Measurements from ENCODE around the gene PYCR2. TPM values are rescaled to one million over a fixed set of nuclear protein-coding genes. Genes with fewer than 3 reads are reported as not detected.

Gene PYCR2
- polyA plus RNA-seq, 4 donors, result 31.9 to 68.0 (median 36.7) TPM

DNA sequence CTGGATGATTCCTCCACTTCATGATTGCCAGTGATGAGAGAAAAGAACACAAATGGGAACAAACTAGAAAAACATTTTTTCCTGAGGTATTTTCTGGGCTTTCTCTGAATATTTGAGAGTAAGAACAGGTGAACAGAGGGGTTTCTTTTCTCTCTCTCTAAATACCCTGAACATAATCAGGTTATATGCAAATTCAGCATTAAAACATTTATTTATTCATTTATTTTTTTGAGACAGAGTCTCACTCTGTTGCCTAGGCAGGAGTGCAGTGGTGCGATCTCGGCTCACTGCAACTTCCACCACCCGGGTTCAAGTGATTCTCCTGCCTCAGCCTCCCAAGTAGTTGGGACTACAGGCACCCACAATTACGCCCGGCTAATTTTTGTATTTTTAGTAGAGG is 22.8 kb upstream of the PYCR2 start:
- 90 to 98% (median 92%) methylated on average over 5 of the region's 5 CpGs for WGBS, 3 donors
- Histone ChIP-seq H3K36me3 (ENCODE audit: control insufficient read depth in 3 of 3, insufficient read depth in 2 of 3, low read depth in 1 of 3, low read length in 3 of 3) (no peaks in the 10 kb centered on the region), H3K4me1 (ENCODE audit: control insufficient read depth in 3 of 3, insufficient read depth in 2 of 3, low read depth in 1 of 3, low read length in 2 of 3) (no peaks in the 10 kb centered on the region), H3K4me3 (ENCODE audit: low read depth in 1 of 3, low read length in 3 of 3) (no peak overlapping the region), H3K27me3 (ENCODE audit: control insufficient read depth in 3 of 3, insufficient read depth in 3 of 3, low read length in 3 of 3) (peaks cover 0 to 15% (median 0%) of the 10 kb centered on the region in 3 donors), H3K27ac (ENCODE audit: low read depth in 1 of 3, low read length in 2 of 3) (no peak overlapping the region), H3K9me3 (ENCODE audit: control insufficient read depth in 2 of 2, insufficient read depth in 1 of 2, low read depth in 1 of 2, low read length in 1 of 2) (no peaks in the 10 kb centered on the region)
- FAIRE-seq, result no peak
- DNase-seq, result no peak

DNA sequence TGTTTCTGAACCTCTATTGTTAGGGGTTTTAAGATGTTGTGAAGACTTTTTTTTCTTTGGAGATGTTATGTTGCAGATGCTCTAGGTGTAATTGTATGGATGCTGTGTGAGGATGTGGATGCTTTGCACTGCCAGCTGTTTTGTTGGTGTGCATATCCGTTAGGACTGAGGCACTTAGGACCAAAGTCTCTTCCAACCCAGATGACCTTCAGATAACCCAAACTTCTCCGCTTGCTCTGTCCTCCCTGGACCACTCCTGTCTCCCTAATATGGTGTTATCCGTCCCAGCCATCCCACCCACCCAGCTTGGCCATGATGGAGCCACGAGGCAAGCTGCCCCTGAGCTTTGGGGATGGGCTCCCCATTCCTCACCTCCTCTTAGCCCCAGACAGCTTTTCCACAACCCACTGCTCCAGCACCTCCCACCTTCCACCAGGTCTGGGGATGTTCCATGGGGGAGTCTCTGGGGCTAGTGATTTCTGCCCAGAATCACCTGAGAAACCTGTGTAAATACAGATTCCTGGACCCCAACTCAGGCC is 22.1 kb upstream of the PYCR2 start:
- Histone ChIP-seq H3K4me1 (ENCODE audit: control insufficient read depth in 3 of 3, insufficient read depth in 2 of 3, low read depth in 1 of 3, low read length in 2 of 3) (peaks cover 0 to 1% (median 0%) of the 10 kb centered on the region in 3 donors), H3K27ac (ENCODE audit: low read depth in 1 of 3, low read length in 2 of 3) (no peak overlapping the region), H3K36me3 (ENCODE audit: control insufficient read depth in 3 of 3, insufficient read depth in 2 of 3, low read depth in 1 of 3, low read length in 3 of 3) (no peaks in the 10 kb centered on the region), H3K9me3 (ENCODE audit: control insufficient read depth in 2 of 2, insufficient read depth in 1 of 2, low read depth in 1 of 2, low read length in 1 of 2) (no peaks in the 10 kb centered on the region), H3K4me3 (ENCODE audit: low read depth in 1 of 3, low read length in 3 of 3) (no peak overlapping the region), H3K27me3 (ENCODE audit: control insufficient read depth in 3 of 3, insufficient read depth in 3 of 3, low read length in 3 of 3) (peaks cover 0 to 15% (median 0%) of the 10 kb centered on the region in 3 donors)
- DNase-seq (no peak), FAIRE-seq (no peak)
- 52 to 72% (median 66%) methylated on average over 4 of the region's 4 CpGs for WGBS, 3 donors

DNA sequence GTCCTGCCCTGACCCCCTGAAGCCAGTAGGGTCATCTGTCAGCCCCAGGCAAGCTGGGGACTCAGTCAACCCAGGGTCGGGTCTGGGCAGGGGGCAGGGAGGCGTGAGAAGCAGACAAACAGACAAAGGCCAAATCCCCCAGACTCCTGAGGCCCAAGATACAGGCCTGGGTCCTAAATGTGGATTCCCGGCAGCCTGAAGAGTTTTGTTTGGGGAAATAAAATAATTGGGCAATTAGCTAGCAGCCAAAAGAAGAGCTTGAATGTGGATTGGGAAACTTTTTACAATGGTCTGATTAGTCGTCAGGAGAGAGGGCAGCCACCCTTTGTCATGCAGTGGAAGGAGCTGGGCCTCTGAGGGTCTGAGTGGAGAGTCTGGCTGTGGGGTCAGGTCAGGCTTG is 21.5 kb upstream of the PYCR2 start:
- peaks cover 0 to 3% (median 0%) of the 10 kb centered on the region in 3 donors for H3K4me1 ChIP-seq (ENCODE audit: control insufficient read depth in 3 of 3, insufficient read depth in 2 of 3, low read depth in 1 of 3, low read length in 2 of 3)
- no peaks in the 10 kb centered on the region for H3K36me3 ChIP-seq (ENCODE audit: control insufficient read depth in 3 of 3, insufficient read depth in 2 of 3, low read depth in 1 of 3, low read length in 3 of 3)
- FAIRE-seq, result no peak
- H3K27me3 ChIP-seq (ENCODE audit: control insufficient read depth in 3 of 3, insufficient read depth in 3 of 3, low read length in 3 of 3), result peaks cover 0 to 11% (median 0%) of the 10 kb centered on the region in 3 donors
- no peak overlapping the region for H3K4me3 ChIP-seq (ENCODE audit: low read depth in 1 of 3, low read length in 3 of 3)
- WGBS, 3 donors, result 75 to 78% (median 77%) methylated on average over 4 of the region's 4 CpGs
- no peaks in the 10 kb centered on the region for H3K9me3 ChIP-seq (ENCODE audit: control insufficient read depth in 2 of 2, insufficient read depth in 1 of 2, low read depth in 1 of 2, low read length in 1 of 2)
- DNase-seq, result no peak
- H3K27ac ChIP-seq (ENCODE audit: low read depth in 1 of 3, low read length in 2 of 3), result no peak overlapping the region

DNA sequence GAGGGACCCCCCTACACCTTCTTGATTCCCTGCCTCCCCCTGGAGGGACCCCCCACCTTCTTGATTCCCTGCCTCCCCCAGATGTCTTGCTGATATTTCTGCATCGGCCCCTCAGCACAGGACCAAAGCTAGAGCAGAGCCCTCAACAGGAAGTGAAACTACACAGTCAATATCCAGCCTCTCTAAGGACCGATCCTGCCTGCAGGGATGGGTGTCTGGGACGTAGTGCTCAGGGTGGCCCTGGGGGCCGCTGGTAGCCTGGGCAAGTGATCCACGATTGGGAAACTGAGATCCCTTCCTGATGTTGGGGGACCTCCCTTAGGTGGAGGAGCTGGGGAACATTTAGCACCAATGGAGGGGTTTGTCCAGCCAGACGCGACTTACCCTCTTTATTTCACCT is 20.9 kb upstream of the PYCR2 start:
- FAIRE-seq, result no peak
- DNase-seq, result no peak
- peaks cover 0 to 3% (median 0%) of the 10 kb centered on the region in 3 donors for H3K4me1 ChIP-seq (ENCODE audit: control insufficient read depth in 3 of 3, insufficient read depth in 2 of 3, low read depth in 1 of 3, low read length in 2 of 3)

DNA sequence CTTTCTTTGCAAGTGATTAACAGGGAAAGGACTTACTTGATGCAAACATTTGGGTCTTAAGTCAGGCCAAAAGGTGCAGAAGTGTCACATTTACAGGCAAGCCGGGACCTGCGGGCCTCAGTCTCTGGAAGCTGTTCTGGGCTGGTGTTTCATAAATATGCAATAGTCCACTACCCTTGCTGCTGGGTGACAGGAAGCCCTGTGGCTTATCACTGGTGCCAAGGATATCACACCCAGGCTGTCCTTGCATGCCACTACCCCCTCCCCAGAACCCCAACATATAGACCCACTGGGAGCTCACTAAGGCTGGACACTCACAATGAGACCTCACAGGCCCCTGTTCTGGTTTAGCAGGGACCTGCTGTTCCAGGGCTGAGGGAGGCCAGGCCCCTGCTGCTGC is 20.3 kb upstream of the PYCR2 start:
- no peaks in the 10 kb centered on the region for H3K9me3 ChIP-seq (ENCODE audit: control insufficient read depth in 2 of 2, insufficient read depth in 1 of 2, low read depth in 1 of 2, low read length in 1 of 2)
- H3K4me3 ChIP-seq (ENCODE audit: low read depth in 1 of 3, low read length in 3 of 3), result no peak overlapping the region
- DNase-seq (no peak), FAIRE-seq (no peak)
- H3K4me1 ChIP-seq (ENCODE audit: control insufficient read depth in 3 of 3, insufficient read depth in 2 of 3, low read depth in 1 of 3, low read length in 2 of 3), result peaks cover 0 to 3% (median 0%) of the 10 kb centered on the region in 3 donors
- H3K36me3 ChIP-seq (ENCODE audit: control insufficient read depth in 3 of 3, insufficient read depth in 2 of 3, low read depth in 1 of 3, low read length in 3 of 3), result no peaks in the 10 kb centered on the region
- H3K27ac ChIP-seq (ENCODE audit: low read depth in 1 of 3, low read length in 2 of 3), result no peak overlapping the region
- WGBS, 3 donors, result 87 to 94% (median 94%) methylated on average over 2 of the region's 2 CpGs
- H3K27me3 ChIP-seq (ENCODE audit: control insufficient read depth in 3 of 3, insufficient read depth in 3 of 3, low read length in 3 of 3), result peaks cover 0 to 11% (median 0%) of the 10 kb centered on the region in 3 donors

More for the DNA sequence above, 20.9 kb upstream of the PYCR2 start:
- 67 to 74% (median 69%) methylated on average over 7 of the region's 7 CpGs for WGBS, 3 donors
- Histone ChIP-seq H3K4me3 (ENCODE audit: low read depth in 1 of 3, low read length in 3 of 3) (no peak overlapping the region), H3K27me3 (ENCODE audit: control insufficient read depth in 3 of 3, insufficient read depth in 3 of 3, low read length in 3 of 3) (peaks cover 0 to 11% (median 0%) of the 10 kb centered on the region in 3 donors), H3K36me3 (ENCODE audit: control insufficient read depth in 3 of 3, insufficient read depth in 2 of 3, low read depth in 1 of 3, low read length in 3 of 3) (no peaks in the 10 kb centered on the region), H3K27ac (ENCODE audit: low read depth in 1 of 3, low read length in 2 of 3) (no peak overlapping the region), H3K9me3 (ENCODE audit: control insufficient read depth in 2 of 2, insufficient read depth in 1 of 2, low read depth in 1 of 2, low read length in 1 of 2) (no peaks in the 10 kb centered on the region)

DNA sequence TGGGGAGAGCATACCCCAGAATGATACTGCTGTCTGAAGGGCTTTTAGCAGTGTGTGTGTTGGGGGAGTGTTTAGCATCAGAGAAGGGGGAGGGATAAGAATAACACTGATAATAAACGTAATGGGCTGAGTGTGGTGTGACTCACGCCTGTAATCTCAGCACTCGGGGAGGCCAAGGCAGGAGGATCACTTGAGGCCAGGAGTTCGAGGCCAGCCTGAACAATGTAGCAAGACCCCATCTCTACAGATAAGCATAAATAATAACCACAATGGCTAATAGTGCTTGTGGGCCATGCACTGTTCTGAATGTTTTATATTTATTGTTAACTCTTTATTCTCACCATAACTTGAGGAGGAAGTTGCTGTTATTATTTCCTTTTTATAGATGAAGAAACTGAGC is 19.5 kb upstream of the PYCR2 start:
- peaks cover 0 to 3% (median 0%) of the 10 kb centered on the region in 3 donors for H3K4me1 ChIP-seq (ENCODE audit: control insufficient read depth in 3 of 3, insufficient read depth in 2 of 3, low read depth in 1 of 3, low read length in 2 of 3)
- DNase-seq (no peak), FAIRE-seq (no peak)
- H3K9me3 ChIP-seq (ENCODE audit: control insufficient read depth in 2 of 2, insufficient read depth in 1 of 2, low read depth in 1 of 2, low read length in 1 of 2), result no peaks in the 10 kb centered on the region
- no peak overlapping the region for H3K4me3 ChIP-seq (ENCODE audit: low read depth in 1 of 3, low read length in 3 of 3)
- H3K27me3 ChIP-seq (ENCODE audit: control insufficient read depth in 3 of 3, insufficient read depth in 3 of 3, low read length in 3 of 3), result peaks cover 0 to 13% (median 0%) of the 10 kb centered on the region in 3 donors
- H3K36me3 ChIP-seq (ENCODE audit: control insufficient read depth in 3 of 3, insufficient read depth in 2 of 3, low read depth in 1 of 3, low read length in 3 of 3), result no peaks in the 10 kb centered on the region
- 74 to 84% (median 78%) methylated on average over 4 of the region's 4 CpGs for WGBS, 3 donors
- H3K27ac ChIP-seq (ENCODE audit: low read depth in 1 of 3, low read length in 2 of 3), result no peak overlapping the region

DNA sequence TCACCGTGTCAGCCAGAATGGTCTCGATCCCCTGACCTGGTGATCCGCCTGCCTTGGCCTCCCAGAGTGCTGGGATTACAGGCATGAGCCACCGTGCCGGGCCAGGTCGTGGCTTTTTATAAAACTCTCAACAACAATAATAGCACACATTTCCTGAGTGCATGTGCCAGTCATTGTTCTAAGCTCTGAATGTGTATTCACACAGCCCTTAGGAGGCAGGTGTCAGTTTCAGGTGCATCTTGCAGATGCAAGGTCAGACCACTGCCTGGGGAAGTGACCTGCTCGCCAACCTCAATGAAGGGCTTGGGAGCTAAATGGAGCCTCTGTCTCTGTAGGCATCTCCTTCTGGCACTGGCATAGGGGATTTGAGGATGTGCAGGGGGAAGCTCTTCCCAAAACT is 18.5 kb upstream of the PYCR2 start:
- Histone ChIP-seq H3K4me1 (ENCODE audit: control insufficient read depth in 3 of 3, insufficient read depth in 2 of 3, low read depth in 1 of 3, low read length in 2 of 3) (peaks cover 0 to 3% (median 0%) of the 10 kb centered on the region in 3 donors), H3K27me3 (ENCODE audit: control insufficient read depth in 3 of 3, insufficient read depth in 3 of 3, low read length in 3 of 3) (peaks cover 0 to 12% (median 0%) of the 10 kb centered on the region in 3 donors), H3K4me3 (ENCODE audit: low read depth in 1 of 3, low read length in 3 of 3) (no peak overlapping the region), H3K36me3 (ENCODE audit: control insufficient read depth in 3 of 3, insufficient read depth in 2 of 3, low read depth in 1 of 3, low read length in 3 of 3) (no peaks in the 10 kb centered on the region), H3K27ac (ENCODE audit: low read depth in 1 of 3, low read length in 2 of 3) (peak overlapping the region in 1 of 3 donors; percentile 52), H3K9me3 (ENCODE audit: control insufficient read depth in 2 of 2, insufficient read depth in 1 of 2, low read depth in 1 of 2, low read length in 1 of 2) (no peaks in the 10 kb centered on the region)
- FAIRE-seq (no peak), DNase-seq (no peak)
- WGBS, 3 donors, result 65 to 78% (median 71%) methylated on average over 7 of the region's 7 CpGs

DNA sequence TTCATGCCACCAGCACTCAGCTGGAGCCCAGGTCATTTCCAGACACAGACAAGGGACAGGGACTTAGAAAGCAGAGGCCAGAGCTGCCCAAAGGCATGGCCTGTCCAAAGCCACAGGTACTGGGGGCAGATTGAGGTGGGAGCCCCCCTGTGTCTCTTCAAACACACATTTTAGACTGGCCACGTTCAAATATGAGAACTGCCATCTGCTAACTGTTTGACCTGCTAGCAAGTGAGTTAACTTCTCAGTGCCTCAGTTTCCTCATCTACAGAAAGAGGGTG is 17.8 kb upstream of the PYCR2 start:
- no peaks in the 10 kb centered on the region for H3K9me3 ChIP-seq (ENCODE audit: control insufficient read depth in 2 of 2, insufficient read depth in 1 of 2, low read depth in 1 of 2, low read length in 1 of 2)
- peak overlapping the region in 1 of 3 donors; percentile 47 for H3K27ac ChIP-seq (ENCODE audit: low read depth in 1 of 3, low read length in 2 of 3)
- no peak for DNase-seq
- no peaks in the 10 kb centered on the region for H3K36me3 ChIP-seq (ENCODE audit: control insufficient read depth in 3 of 3, insufficient read depth in 2 of 3, low read depth in 1 of 3, low read length in 3 of 3)
- WGBS, 3 donors, result 38 to 76% (median 60%) methylated on average over 1 of the region's 1 CpG
- H3K27me3 ChIP-seq (ENCODE audit: control insufficient read depth in 3 of 3, insufficient read depth in 3 of 3, low read length in 3 of 3), result peaks cover 0 to 8% (median 0%) of the 10 kb centered on the region in 3 donors
- peaks cover 0 to 3% (median 0%) of the 10 kb centered on the region in 3 donors for H3K4me1 ChIP-seq (ENCODE audit: control insufficient read depth in 3 of 3, insufficient read depth in 2 of 3, low read depth in 1 of 3, low read length in 2 of 3)
- FAIRE-seq, result no peak
- no peak overlapping the region for H3K4me3 ChIP-seq (ENCODE audit: low read depth in 1 of 3, low read length in 3 of 3)
